Trophoblast cell (in vitro differentiated cells and primary cell): Measurements from ENCODE around the gene ZMYND19.
"Not testable (repeated sequence)": the region's sequence is repeated elsewhere in the genome, so short reads cannot be mapped to it uniquely, and the experiment has no call there.

ENCODE experiments used
- DNase-seq, 2 donors: peaks; one replicate each; pipeline ENCODE4 v3.0.0-alpha.2; 2016
- H2AFZ ChIP-seq: 2 replicates; pipeline ENCODE4 v1.6.1; 2013; ENCODE audit warnings: low read length, moderate library complexity, mild to moderate bottlenecking; ENCODE audit not compliant: insufficient read depth, poor library complexity
- H2AK5ac ChIP-seq: 2 replicates; pipeline ENCODE4 v1.6.1; 2013; ENCODE audit warnings: mild to moderate bottlenecking, low read length
- H2BK120ac ChIP-seq: 2 replicates; pipeline ENCODE4 v1.6.1; 2013; ENCODE audit warnings: low read length, mild to moderate bottlenecking, moderate library complexity; ENCODE audit not compliant: insufficient read depth, poor library complexity
- H2BK12ac ChIP-seq: 2 replicates; pipeline ENCODE4 v1.6.1; 2013; ENCODE audit warnings: mild to moderate bottlenecking, low read length, moderate library complexity
- H2BK5ac ChIP-seq: 2 replicates; pipeline ENCODE4 v1.6.1; 2013; ENCODE audit warnings: low read length, low read depth, moderate library complexity, mild to moderate bottlenecking; ENCODE audit not compliant: poor library complexity
- H3K14ac ChIP-seq: 2 replicates; pipeline ENCODE4 v1.6.1; 2013; ENCODE audit warnings: mild to moderate bottlenecking, low read length
- H3K18ac ChIP-seq: 2 replicates; pipeline ENCODE4 v1.6.1; 2013; ENCODE audit warnings: mild to moderate bottlenecking, low read length
- H3K23ac ChIP-seq: 2 replicates; pipeline ENCODE4 v1.6.1; 2013; ENCODE audit warnings: low read length
- H3K27ac ChIP-seq: 2 replicates; pipeline ENCODE4 v1.5.1; 2013; ENCODE audit warnings: low read depth, mild to moderate bottlenecking, inconsistent platforms, low read length, moderate library complexity
- H3K27me3 ChIP-seq: 2 replicates; pipeline ENCODE4 v1.6.1; 2013; ENCODE audit warnings: inconsistent platforms, mild to moderate bottlenecking, low read length, moderate library complexity; ENCODE audit not compliant: insufficient read depth
- H3K36me3 ChIP-seq, 2 experiments: 1 replicate in 1 of 2; 2 replicates in 1 of 2; pipeline ENCODE4 v1.6.1; 2013; ENCODE audit warnings: low read length in 2 of 2, mild to moderate bottlenecking in 2 of 2, moderate library complexity in 1 of 2; ENCODE audit not compliant: insufficient read depth in 2 of 2, control insufficient read depth in 1 of 2
- H3K4ac ChIP-seq: 2 replicates; pipeline ENCODE4 v1.6.1; 2013; ENCODE audit warnings: low read depth, mild to moderate bottlenecking, low read length, moderate library complexity
- H3K4me1 ChIP-seq, 2 experiments: 1 replicate in 1 of 2; 2 replicates in 1 of 2; pipeline ENCODE4 v1.6.1; 2013; ENCODE audit warnings: low read length in 2 of 2, mild to moderate bottlenecking in 2 of 2, moderate library complexity in 1 of 2; ENCODE audit not compliant: insufficient read depth in 2 of 2, control insufficient read depth in 1 of 2
- H3K4me2 ChIP-seq: 2 replicates; pipeline ENCODE4 v1.6.1; 2013; ENCODE audit warnings: inconsistent platforms, mild to moderate bottlenecking, low read length, moderate library complexity
- H3K4me3 ChIP-seq: 2 replicates; pipeline ENCODE4 v1.5.1; 2013; ENCODE audit warnings: mild to moderate bottlenecking, low read depth, low read length, inconsistent platforms
- H3K79me1 ChIP-seq: one replicate; pipeline ENCODE4 v1.6.1; 2013; ENCODE audit warnings: low read length
- H3K79me2 ChIP-seq: 2 replicates; pipeline ENCODE4 v1.6.1; 2013; ENCODE audit warnings: low read length, mild to moderate bottlenecking; ENCODE audit not compliant: control insufficient read depth, insufficient read depth, poor library complexity
- H3K9ac ChIP-seq: 2 replicates; pipeline ENCODE4 v1.6.1; 2013; ENCODE audit warnings: mild to moderate bottlenecking, low read length
- H3K9me3 ChIP-seq: 2 replicates; pipeline ENCODE4 v1.6.1; 2013; ENCODE audit warnings: low read depth, mild to moderate bottlenecking, control low read depth, inconsistent platforms, low read length; ENCODE audit not compliant: insufficient read depth
- H4K12ac ChIP-seq: 2 replicates; pipeline ENCODE4 v1.6.1; 2013; ENCODE audit warnings: low read depth, mild to moderate bottlenecking, low read length, moderate library complexity
- H4K8ac ChIP-seq: 2 replicates; pipeline ENCODE4 v1.6.1; 2013; ENCODE audit warnings: low read depth, mild to moderate bottlenecking, low read length, moderate library complexity
- H4K91ac ChIP-seq: one replicate; pipeline ENCODE4 v1.6.1; 2013; ENCODE audit warnings: low read depth, mild to moderate bottlenecking, low read length, moderate library complexity
- WGBS: extraction: QIAGEN DNeasy Blood & Tissue Kit; methylation state at CpG from one replicate; pipeline ENCODE4 v1.1.7; 2013; ENCODE audit warnings: missing lambda C conversion rate; ENCODE audit not compliant: insufficient read length, insufficient coverage; ENCODE audit errors: extremely low coverage; 5-methylcytosine and 5-hydroxymethylcytosine counted together

The ZMYND19 gene

DNA sequence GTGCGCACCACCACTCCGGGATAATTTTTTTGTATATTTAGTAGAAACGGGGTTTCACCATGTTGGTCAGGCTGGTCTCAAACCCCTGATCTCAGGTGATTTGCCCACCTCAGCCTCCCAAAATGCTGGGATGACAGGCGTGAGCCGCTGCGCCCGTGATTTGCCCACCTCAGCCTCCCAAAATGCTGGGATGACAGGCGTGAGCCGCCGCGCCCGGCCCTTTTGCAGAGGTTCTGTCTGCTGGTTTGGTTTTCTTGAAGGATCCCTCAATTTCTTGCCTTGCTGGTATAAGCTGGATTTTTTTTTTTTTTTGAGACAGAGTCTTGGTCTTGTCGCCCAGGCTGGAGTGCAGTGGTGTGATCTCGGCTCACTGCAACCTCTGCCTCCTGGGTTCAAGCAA is 37.1 kb upstream of the ZMYND19 start:
- H2AFZ ChIP-seq, DNase-seq, H3K9ac ChIP-seq, H3K14ac ChIP-seq, H3K27me3 ChIP-seq, H2BK5ac ChIP-seq, H4K91ac ChIP-seq, H3K36me3 ChIP-seq, H3K27ac ChIP-seq, H4K12ac ChIP-seq, H2BK120ac ChIP-seq, H2BK12ac ChIP-seq, H3K4me2 ChIP-seq, H2AK5ac ChIP-seq, H3K79me1 ChIP-seq, H3K18ac ChIP-seq, H4K8ac ChIP-seq, H3K4me1 ChIP-seq, H3K23ac ChIP-seq, H3K4me3 ChIP-seq, H3K9me3 ChIP-seq: not testable (repeated sequence)
- Histone ChIP-seq H3K79me2 (peaks cover 24% of the 10 kb centered on the region), H3K4ac (peak overlapping the region; percentile 80)
- WGBS: no CpG with 5 or more reads among the region's 14 CpGs

GRCh38 chr9:137626464-137626863 is 36.2 kb upstream of the ZMYND19 start:
- Histone ChIP-seq H3K4me2 (no peak overlapping the region), H2BK12ac (no peak overlapping the region), H3K9ac (no peak overlapping the region), H2AFZ (no peak overlapping the region), H3K4ac (peak overlapping the region; percentile 95), H3K27me3 (no peaks in the 10 kb centered on the region), H2AK5ac (no peak overlapping the region), H3K27ac (no peak overlapping the region), H3K14ac (no peak overlapping the region), H2BK120ac (no peak overlapping the region), H3K79me2 (peaks cover 24% of the 10 kb centered on the region), H4K91ac (no peak overlapping the region), H3K18ac (no peak overlapping the region), H3K36me3 (no peaks in the 10 kb centered on the region), H4K8ac (no peak overlapping the region), H3K9me3 (no peaks in the 10 kb centered on the region), H2BK5ac (no peak overlapping the region), H3K4me3 (no peak overlapping the region), H3K23ac (no peak overlapping the region), H3K79me1 (no peaks in the 10 kb centered on the region), H3K4me1 (peaks cover 2 to 4% of the 10 kb centered on the region in 2 experiments), H4K12ac (no peak overlapping the region)
- WGBS: no CpG with 5 or more reads among the region's 4 CpGs
- no peak for DNase-seq

GRCh38 chr9:137622211-137622610 is 31.9 kb upstream of the ZMYND19 start:
- not testable (repeated sequence) for H3K4me3 ChIP-seq, H3K9me3 ChIP-seq, H2AFZ ChIP-seq

GRCh38 chr9:137621131-137621757 is 30.9 kb upstream of the ZMYND19 start:
- no CpG with 5 or more reads among the region's 6 CpGs for WGBS
- no peak overlapping the region for H3K14ac ChIP-seq
- no peak overlapping the region for H4K91ac ChIP-seq
- no peak overlapping the region for H3K18ac ChIP-seq
- H3K79me1 ChIP-seq: peaks cover 9% of the 10 kb centered on the region
- no peak overlapping the region for H3K27ac ChIP-seq
- no peak overlapping the region for H2BK12ac ChIP-seq
- no peaks in the 10 kb centered on the region for H3K27me3 ChIP-seq
- H3K4me3 ChIP-seq: no peak overlapping the region
- no peak overlapping the region for H4K12ac ChIP-seq
- H3K79me2 ChIP-seq: peaks cover 22% of the 10 kb centered on the region
- no peak overlapping the region for H2AK5ac ChIP-seq
- DNase-seq: peak in 1 of 2 donors; percentile 12
- H4K8ac ChIP-seq: no peak overlapping the region
- no peak overlapping the region for H2BK120ac ChIP-seq
- H3K36me3 ChIP-seq: peaks cover 4 to 6% of the 10 kb centered on the region in 2 experiments
- H3K9me3 ChIP-seq: peaks cover 1% of the 10 kb centered on the region
- no peak overlapping the region for H2AFZ ChIP-seq
- H2BK5ac ChIP-seq: no peak overlapping the region
- no peak overlapping the region for H3K4me2 ChIP-seq
- no peak overlapping the region for H3K9ac ChIP-seq
- no peak overlapping the region for H3K4ac ChIP-seq
- H3K23ac ChIP-seq: no peak overlapping the region
- H3K4me1 ChIP-seq: peaks cover 3 to 7% of the 10 kb centered on the region in 2 experiments

More at GRCh38 chr9:137622211-137622610, 31.9 kb upstream of the ZMYND19 start:
- H4K8ac ChIP-seq, H2BK12ac ChIP-seq, H3K27ac ChIP-seq, H4K12ac ChIP-seq, H3K23ac ChIP-seq, DNase-seq, H3K4me1 ChIP-seq, H3K14ac ChIP-seq, H4K91ac ChIP-seq, H3K4me2 ChIP-seq, H2BK120ac ChIP-seq, H2BK5ac ChIP-seq, H3K36me3 ChIP-seq, H3K9ac ChIP-seq, H3K79me1 ChIP-seq, H2AK5ac ChIP-seq, H3K27me3 ChIP-seq, H3K18ac ChIP-seq: not testable (repeated sequence)
- no CpG with 5 or more reads among the region's 8 CpGs for WGBS
- H3K4ac ChIP-seq: peak overlapping the region; percentile 91
- peaks cover 24% of the 10 kb centered on the region for H3K79me2 ChIP-seq
